CD4-positive, CD25-positive, alpha-beta regulatory T cell (primary cell): Measurements from ENCODE around the gene LORICRIN. TPM values are rescaled to one million over a fixed set of nuclear protein-coding genes. Genes with fewer than 3 reads are reported as not detected.

Experiments used
- ATAC-seq, 2 donors: fragments of 150-1000 bp; cut with Tn5 transposase; one replicate each; pipeline ENCODE4 v1.10.0; 2021; ENCODE audit warnings: low read depth in 2 of 2, moderate number of reproducible peaks in 2 of 2, moderate library complexity in 1 of 2
- DNase-seq, 3 donors: peaks; one replicate each; pipeline versions ENCODE4 v3.0.0 to v3.0.0-alpha.2; 2012 to 2022; ENCODE audit warnings: mixed read lengths in 1 of 3
- H3K27ac ChIP-seq: one replicate; pipeline ENCODE4 v1.7.0; 2013; ENCODE audit warnings: mild to moderate bottlenecking, low read length; ENCODE audit not compliant: insufficient read depth, poor library complexity, severe bottlenecking
- H3K27me3 ChIP-seq: one replicate; pipeline ENCODE4 v1.7.0; 2013; ENCODE audit warnings: low read length; ENCODE audit not compliant: control insufficient read depth, insufficient read depth
- H3K36me3 ChIP-seq: one replicate; pipeline ENCODE4 v1.7.0; 2013; ENCODE audit warnings: mild to moderate bottlenecking, low read length, moderate library complexity; ENCODE audit not compliant: control insufficient read depth, insufficient read depth
- H3K4me1 ChIP-seq: 2 replicates; pipeline ENCODE4 v1.7.0; 2013; ENCODE audit warnings: mild to moderate bottlenecking, low read length; ENCODE audit not compliant: insufficient read depth, control insufficient read depth, poor library complexity, severe bottlenecking
- H3K4me3 ChIP-seq: one replicate; pipeline ENCODE4 v1.7.0; 2013; ENCODE audit warnings: low read depth, mild to moderate bottlenecking, low read length, moderate library complexity
- H3K9me3 ChIP-seq, 2 experiments: 1 replicate in 1 of 2; 2 replicates in 1 of 2; pipeline ENCODE4 v1.7.0; 2013; ENCODE audit warnings: low read length in 2 of 2, mild to moderate bottlenecking in 1 of 2, moderate library complexity in 1 of 2; ENCODE audit not compliant: control insufficient read depth in 2 of 2
- H3K27ac Mint-ChIP-seq, 3 donors: one replicate each; pipeline ENCODE4 v1.8.0; 2020 to 2022; ENCODE audit warnings: mild to moderate bottlenecking in 3 of 3, mixed read lengths in 3 of 3, moderate library complexity in 2 of 3
- H3K27me3 Mint-ChIP-seq: one replicate; pipeline ENCODE4 v1.8.0; 2022; ENCODE audit warnings: mild to moderate bottlenecking, mixed read lengths
- H3K36me3 Mint-ChIP-seq: one replicate; pipeline ENCODE4 v1.8.0; 2020; ENCODE audit warnings: mixed read lengths
- H3K4me1 Mint-ChIP-seq, 4 donors: one replicate each; pipeline ENCODE4 v1.8.0; 2020 to 2022; ENCODE audit warnings: mixed read lengths in 4 of 4, mild to moderate bottlenecking in 1 of 4
- H3K4me3 Mint-ChIP-seq, 4 donors: one replicate each; pipeline ENCODE4 v1.8.0; 2020 to 2022; ENCODE audit warnings: mild to moderate bottlenecking in 4 of 4, mixed read lengths in 4 of 4, moderate library complexity in 3 of 4
- H3K9me3 Mint-ChIP-seq, 7 donors: one replicate each; pipeline ENCODE4 v1.8.0; 2020 to 2022; ENCODE audit warnings: mixed read lengths in 7 of 7, mild to moderate bottlenecking in 3 of 7, moderate library complexity in 2 of 7
- polyA plus RNA-seq, 4 donors: library from polyadenylated mRNA; unstranded; fragments of 300-500 nt; fragmentation: Illumina TruSeq; gene quantifications; one replicate each; pipeline ENCODE4 v1.2.3, GENCODE V29; 2021
- total RNA-seq: library from RNA; stranded (reverse); gene quantifications from one replicate; pipeline ENCODE4 v1.2.3, GENCODE V29; 2022

LORICRIN gene
- total and polyA plus RNA-seq, 5 donors from 2014 or later, result not detected

DNA sequence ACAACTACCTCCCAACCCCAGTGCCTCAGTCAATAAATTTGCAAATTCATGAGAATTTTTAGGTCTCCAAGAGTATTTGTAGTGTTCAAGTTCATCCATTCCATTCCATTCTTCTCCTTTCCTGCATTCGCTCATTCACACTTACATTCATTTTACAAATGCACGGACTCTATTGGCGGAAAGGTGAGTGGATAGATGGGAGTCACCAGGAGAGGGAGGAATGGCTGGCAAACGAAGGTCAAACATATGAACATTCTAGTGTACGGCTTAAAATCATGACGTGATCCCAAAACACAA lies 2.5 kb downstream of the LORICRIN start:
- ATAC-seq (no peak), DNase-seq (no peak)
- Histone ChIP-seq H3K4me1 (peaks cover 26% of the 10 kb centered on the region), H3K27me3 (peaks cover 35% of the 10 kb centered on the region), H3K9me3 (no peaks in the 10 kb centered on the region), H3K27ac (no peak overlapping the region), H3K4me3 (peak overlapping the region; percentile 58), H3K36me3 (no peaks in the 10 kb centered on the region)
- H3K27me3 Mint-ChIP-seq, result peaks cover 64% of the 10 kb centered on the region
- no peaks in the 10 kb centered on the region for H3K36me3 Mint-ChIP-seq
- H3K27ac Mint-ChIP-seq, result no peak overlapping the region
- peaks cover 0 to 30% (median 20%) of the 10 kb centered on the region in 4 donors for H3K4me1 Mint-ChIP-seq
- H3K4me3 Mint-ChIP-seq, result peak overlapping the region; percentile 49 to 84 (median 74)
- H3K9me3 Mint-ChIP-seq, result peaks cover 0 to 2% (median 0%) of the 10 kb centered on the region in 7 donors

DNA sequence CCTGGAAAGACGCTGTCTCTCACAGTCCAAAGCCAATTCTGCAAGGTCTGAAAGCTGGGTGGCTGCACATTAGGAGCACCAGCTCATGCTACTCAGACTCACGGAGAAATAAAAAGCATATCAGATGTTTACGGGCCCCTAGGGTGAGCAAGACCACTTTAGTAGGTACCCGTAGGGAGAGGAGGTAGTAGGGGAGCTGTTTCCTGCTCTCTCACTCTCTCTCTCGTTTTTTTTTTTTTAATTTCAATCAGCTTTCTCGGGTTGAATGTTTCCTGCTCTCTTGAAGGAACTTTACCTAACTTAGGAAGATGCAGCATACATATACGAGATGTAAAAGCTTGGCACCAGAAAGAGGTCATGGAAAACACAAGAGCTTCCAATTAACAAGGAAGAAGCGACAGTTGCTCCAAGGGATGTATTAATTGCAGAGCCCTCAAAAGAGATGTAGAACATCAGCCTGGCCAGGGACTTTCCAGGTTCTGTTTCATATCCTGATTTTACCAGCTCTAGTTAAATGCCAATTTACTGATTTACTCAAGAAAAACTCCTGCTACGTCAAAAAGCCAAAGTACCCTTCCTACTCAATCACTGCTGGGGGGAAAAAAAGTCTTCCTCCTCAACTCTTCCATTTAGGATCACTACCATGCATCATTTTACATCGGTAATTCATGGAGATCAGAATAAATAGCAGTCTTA lies 3.1 kb downstream of the LORICRIN start:
- Histone ChIP-seq H3K27ac (no peak overlapping the region), H3K36me3 (no peaks in the 10 kb centered on the region), H3K27me3 (peaks cover 39% of the 10 kb centered on the region), H3K4me1 (peaks cover 26% of the 10 kb centered on the region), H3K4me3 (peak overlapping the region; percentile 58), H3K9me3 (no peaks in the 10 kb centered on the region)
- H3K36me3 Mint-ChIP-seq, result no peaks in the 10 kb centered on the region
- ATAC-seq (no peak), DNase-seq (no peak)
- no peak overlapping the region for H3K27ac Mint-ChIP-seq
- H3K9me3 Mint-ChIP-seq, result peaks cover 0 to 2% (median 0%) of the 10 kb centered on the region in 7 donors
- H3K4me3 Mint-ChIP-seq, result peak overlapping the region; percentile 15 to 84 (median 66)
- peaks cover 0 to 30% (median 23%) of the 10 kb centered on the region in 4 donors for H3K4me1 Mint-ChIP-seq
- H3K27me3 Mint-ChIP-seq, result peaks cover 69% of the 10 kb centered on the region

DNA sequence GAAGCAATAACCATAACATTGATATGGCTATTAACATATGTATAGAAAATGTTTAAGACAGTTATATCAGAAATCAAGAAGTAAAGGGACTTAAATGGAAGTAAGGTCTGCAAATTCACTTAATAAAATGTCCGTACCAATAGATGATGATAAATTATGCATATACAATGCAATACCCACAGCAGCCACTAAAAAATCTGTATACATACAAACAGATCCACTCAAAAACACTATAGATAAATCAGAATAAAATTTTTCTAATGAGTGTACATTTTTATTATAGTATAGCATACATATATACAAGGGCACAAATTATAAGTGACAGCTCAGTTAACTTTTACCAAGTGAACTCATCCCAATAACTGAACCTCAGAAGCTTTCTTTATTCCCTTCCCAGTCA lies 6.0 kb downstream of the LORICRIN start:
- DNase-seq (no peak), ATAC-seq (no peak)
- Histone ChIP-seq H3K4me1 (peaks cover 23% of the 10 kb centered on the region), H3K4me3 (no peak overlapping the region), H3K27me3 (peaks cover 36% of the 10 kb centered on the region), H3K9me3 (no peaks in the 10 kb centered on the region), H3K36me3 (no peaks in the 10 kb centered on the region), H3K27ac (no peak overlapping the region)
- Mint-ChIP-seq H3K9me3 (peaks cover 0 to 2% (median 0%) of the 10 kb centered on the region in 7 donors), H3K4me1 (peaks cover 0 to 21% (median 14%) of the 10 kb centered on the region in 4 donors), H3K27ac (no peak overlapping the region), H3K27me3 (peaks cover 80% of the 10 kb centered on the region), H3K4me3 (no peak overlapping the region), H3K36me3 (no peaks in the 10 kb centered on the region)

DNA sequence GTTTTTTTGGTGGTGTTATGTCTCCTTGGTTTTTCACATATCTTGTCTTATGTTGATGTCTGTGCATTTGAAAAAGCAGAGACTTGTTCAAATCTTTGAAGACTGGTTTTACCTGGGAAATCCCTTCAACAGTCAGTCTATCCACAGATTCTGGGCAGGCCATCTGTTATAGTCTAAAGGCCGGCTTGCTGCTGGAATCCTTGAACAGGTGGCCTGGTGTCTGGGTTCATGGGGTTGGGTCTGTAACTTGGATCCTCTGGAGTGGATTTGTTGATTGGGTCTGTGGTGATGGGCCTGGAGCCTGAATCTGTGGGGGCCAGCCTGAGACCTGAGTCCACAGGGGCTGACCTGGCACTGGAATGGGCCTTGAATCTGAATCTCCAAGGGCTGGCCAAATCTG lies 12.2 kb downstream of the LORICRIN start:
- Mint-ChIP-seq H3K27me3 (peaks cover 56% of the 10 kb centered on the region), H3K36me3 (no peaks in the 10 kb centered on the region)

DNA sequence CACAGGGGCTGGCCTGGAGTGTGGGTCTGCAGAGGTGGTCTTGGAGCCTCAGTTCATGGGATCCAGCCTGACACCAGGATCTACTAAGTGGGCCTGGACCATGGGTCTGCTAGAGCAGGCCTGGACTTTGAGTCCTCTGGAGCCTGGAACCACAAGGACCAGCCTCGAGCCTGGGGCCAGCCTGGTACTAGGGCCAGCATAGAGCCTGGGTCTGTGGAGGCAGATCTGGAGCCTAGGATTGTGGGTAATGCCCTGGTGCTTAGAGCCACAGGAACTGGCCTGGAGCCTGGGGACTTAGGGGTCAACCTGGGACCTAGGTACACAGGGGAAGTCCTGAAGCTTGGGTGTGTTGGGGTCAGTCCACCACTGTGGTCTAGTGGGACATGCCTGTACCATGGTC lies 12.7 kb downstream of the LORICRIN start:
- Mint-ChIP-seq H3K27ac (no peak overlapping the region), H3K27me3 (peaks cover 51% of the 10 kb centered on the region), H3K4me1 (peaks cover 0 to 4% (median 0%) of the 10 kb centered on the region in 4 donors), H3K4me3 (no peak overlapping the region), H3K9me3 (peaks cover 0 to 1% (median 0%) of the 10 kb centered on the region in 7 donors), H3K36me3 (no peaks in the 10 kb centered on the region)
- Histone ChIP-seq H3K27ac (no peak overlapping the region), H3K27me3 (peaks cover 4% of the 10 kb centered on the region), H3K36me3 (no peaks in the 10 kb centered on the region), H3K9me3 (no peaks in the 10 kb centered on the region), H3K4me3 (no peak overlapping the region), H3K4me1 (no peaks in the 10 kb centered on the region)
- DNase-seq (no peak), ATAC-seq (peak in 1 of 2 donors; percentile 8)

More for the DNA sequence above, 12.2 kb downstream of the LORICRIN start:
- Histone ChIP-seq H3K4me1 (no peaks in the 10 kb centered on the region), H3K9me3 (no peaks in the 10 kb centered on the region), H3K27me3 (peaks cover 4% of the 10 kb centered on the region), H3K4me3 (no peak overlapping the region), H3K27ac (no peak overlapping the region), H3K36me3 (no peaks in the 10 kb centered on the region)
- peaks cover 0 to 5% (median 0%) of the 10 kb centered on the region in 4 donors for H3K4me1 Mint-ChIP-seq
- no peak for ATAC-seq
- no peak for DNase-seq
- H3K9me3 Mint-ChIP-seq, result peaks cover 0 to 1% (median 0%) of the 10 kb centered on the region in 7 donors
- no peak overlapping the region for H3K4me3 Mint-ChIP-seq
- H3K27ac Mint-ChIP-seq, result no peak overlapping the region

DNA sequence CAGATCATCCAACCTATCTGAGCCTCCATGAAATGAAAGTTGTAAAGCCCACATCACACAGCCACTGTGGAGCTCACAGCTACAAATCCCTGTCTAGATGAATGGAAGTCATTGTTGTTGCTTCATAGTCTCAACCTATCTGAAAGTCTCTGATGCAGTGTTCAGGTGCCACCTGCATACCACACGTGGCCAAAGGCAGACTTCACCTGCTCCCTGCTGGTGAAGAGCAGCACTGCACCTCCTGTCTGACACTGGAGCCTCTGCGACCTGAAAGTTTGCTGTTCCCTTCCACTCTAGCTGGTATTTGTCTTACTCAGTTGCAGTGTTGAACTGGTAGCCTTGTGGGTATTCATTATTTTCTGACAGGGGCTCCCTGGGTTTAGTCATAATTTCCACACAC lies 18.4 kb downstream of the LORICRIN start:
- H3K36me3 ChIP-seq, result no peaks in the 10 kb centered on the region
- Mint-ChIP-seq H3K27me3 (peaks cover 16% of the 10 kb centered on the region), H3K9me3 (peaks cover 0 to 1% (median 0%) of the 10 kb centered on the region in 7 donors), H3K4me3 (no peak overlapping the region), H3K36me3 (no peaks in the 10 kb centered on the region), H3K27ac (peak overlapping the region in 1 of 3 donors; percentile 22), H3K4me1 (no peaks in the 10 kb centered on the region)
- H3K4me3 ChIP-seq, result no peak overlapping the region
- peaks cover 5% of the 10 kb centered on the region for H3K27me3 ChIP-seq
- ATAC-seq, result peak in 1 of 2 donors; percentile 53
- no peak overlapping the region for H3K27ac ChIP-seq
- no peaks in the 10 kb centered on the region for H3K9me3 ChIP-seq
- no peaks in the 10 kb centered on the region for H3K4me1 ChIP-seq
- peak in 2 of 3 donors; percentile 30 to 53 for DNase-seq

DNA sequence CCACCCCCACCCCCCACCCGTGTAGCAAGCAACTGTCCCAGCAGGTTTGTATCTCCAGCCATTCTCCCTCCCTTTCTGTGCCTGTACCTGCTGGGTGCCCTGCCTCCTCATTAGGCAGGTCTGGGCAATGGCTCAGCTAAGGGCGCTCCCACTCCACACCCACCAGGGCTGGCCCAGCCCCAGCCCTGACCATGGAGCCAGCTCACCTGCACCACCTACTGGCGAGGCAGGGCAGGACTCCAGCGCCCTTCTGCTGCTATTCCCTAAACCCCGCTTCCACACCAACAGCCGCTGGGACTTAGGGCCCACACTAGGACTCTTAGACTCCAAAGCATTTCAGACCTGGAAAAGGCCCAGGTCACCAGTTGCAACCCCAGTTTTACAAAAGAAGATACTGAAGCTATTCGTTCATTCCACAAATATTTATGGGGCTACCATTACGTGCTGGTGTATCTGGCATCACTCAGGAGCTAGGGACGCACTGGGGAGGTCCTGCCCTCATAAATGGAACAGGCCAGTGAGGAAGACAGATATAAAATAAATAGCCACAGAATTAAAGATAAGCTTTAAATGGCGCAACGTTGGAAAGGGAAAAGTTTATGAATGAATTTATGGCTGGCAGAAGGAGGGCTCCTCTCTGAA lies 29.3 kb downstream of the LORICRIN start:
- no peak overlapping the region for H3K4me3 Mint-ChIP-seq
- Histone ChIP-seq H3K9me3 (no peaks in the 10 kb centered on the region), H3K4me1 (peaks cover 7% of the 10 kb centered on the region), H3K27me3 (peaks cover 4% of the 10 kb centered on the region), H3K27ac (no peak overlapping the region), H3K4me3 (no peak overlapping the region), H3K36me3 (no peaks in the 10 kb centered on the region)
- no peak for DNase-seq
- H3K4me1 Mint-ChIP-seq, result peaks cover 0 to 23% (median 5%) of the 10 kb centered on the region in 4 donors
- peak overlapping the region in 1 of 3 donors; percentile 34 for H3K27ac Mint-ChIP-seq
- no peaks in the 10 kb centered on the region for H3K9me3 Mint-ChIP-seq
- no peaks in the 10 kb centered on the region for H3K27me3 Mint-ChIP-seq
- H3K36me3 Mint-ChIP-seq, result no peaks in the 10 kb centered on the region
- ATAC-seq, result no peak
